Measurements from ENCODE around the gene CELF2. TPM values are rescaled to one million over a fixed set of nuclear protein-coding genes. Genes with fewer than 3 reads are reported as not detected.

Gene CELF2
- total RNA-seq, 4 donors from 2014 or later: 120 to 185 (median 154) TPM

DNA sequence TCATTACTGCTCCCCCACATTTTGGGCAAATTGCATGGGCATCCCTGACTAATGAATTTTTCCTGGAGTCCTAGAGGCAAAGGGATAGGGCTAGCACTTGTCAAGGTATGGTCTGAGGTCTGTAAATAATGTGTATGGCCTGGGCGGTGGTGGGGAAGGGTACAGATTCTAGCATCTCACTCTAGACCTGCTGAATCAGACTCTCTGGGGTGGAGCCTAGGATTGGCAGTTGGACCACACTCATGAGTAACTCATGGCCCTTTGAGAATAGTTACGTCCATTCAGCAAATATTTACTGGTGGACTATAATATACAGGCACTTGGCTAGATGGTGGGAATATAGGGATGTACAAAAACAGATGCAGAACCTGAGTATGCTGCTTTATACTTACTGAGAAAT is 118.0 kb downstream of the CELF2 start:
- no peak for TF ChIP-seq CTCF (IDR thresholded peaks at IDR 0.05; ENCODE audit: low read depth)

- TF ChIP-seq CTCF (IDR thresholded peaks at IDR 0.05; ENCODE audit: low read depth): no peak
Observed at GRCh38 chr10:11138314-11139033, 120.8 kb downstream of the CELF2 start.

GRCh38 chr10:11140963-11141362 is 123.3 kb downstream of the CELF2 start:
- TF ChIP-seq CTCF (IDR thresholded peaks at IDR 0.05; ENCODE audit: low read depth): no peak

DNA sequence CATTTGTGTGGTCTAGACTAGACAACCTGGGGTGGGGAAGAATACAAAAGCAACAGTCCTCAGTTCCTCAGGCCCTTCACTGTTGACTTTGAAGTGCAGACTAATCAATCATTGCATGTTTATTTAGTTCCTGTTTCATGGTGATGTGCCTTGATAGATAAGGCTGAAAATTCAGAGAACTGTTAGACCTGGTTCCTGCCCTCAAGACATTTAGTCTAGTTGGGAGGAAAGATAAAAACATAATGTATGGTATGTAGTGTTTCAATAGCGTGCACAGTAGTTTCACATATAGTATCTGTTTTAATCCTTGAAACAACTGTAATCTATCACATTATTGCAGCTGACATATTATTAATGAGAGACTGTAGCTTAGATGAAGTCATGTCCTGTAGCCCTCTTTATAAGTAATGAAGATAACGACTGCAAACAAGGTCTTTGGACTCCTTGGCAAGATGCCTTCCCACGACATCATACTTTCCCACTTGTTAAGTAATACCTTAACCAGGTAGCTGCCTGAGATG is 124.0 kb downstream of the CELF2 start:
- TF ChIP-seq CTCF (IDR thresholded peaks at IDR 0.05; ENCODE audit: low read depth): no peak

GRCh38 chr10:11142777-11143176 is 125.1 kb downstream of the CELF2 start:
- no peak for TF ChIP-seq CTCF (IDR thresholded peaks at IDR 0.05; ENCODE audit: low read depth)

- TF ChIP-seq CTCF (IDR thresholded peaks at IDR 0.05; ENCODE audit: low read depth): no peak
Observed at GRCh38 chr10:11143242-11143641, 125.6 kb downstream of the CELF2 start.

DNA sequence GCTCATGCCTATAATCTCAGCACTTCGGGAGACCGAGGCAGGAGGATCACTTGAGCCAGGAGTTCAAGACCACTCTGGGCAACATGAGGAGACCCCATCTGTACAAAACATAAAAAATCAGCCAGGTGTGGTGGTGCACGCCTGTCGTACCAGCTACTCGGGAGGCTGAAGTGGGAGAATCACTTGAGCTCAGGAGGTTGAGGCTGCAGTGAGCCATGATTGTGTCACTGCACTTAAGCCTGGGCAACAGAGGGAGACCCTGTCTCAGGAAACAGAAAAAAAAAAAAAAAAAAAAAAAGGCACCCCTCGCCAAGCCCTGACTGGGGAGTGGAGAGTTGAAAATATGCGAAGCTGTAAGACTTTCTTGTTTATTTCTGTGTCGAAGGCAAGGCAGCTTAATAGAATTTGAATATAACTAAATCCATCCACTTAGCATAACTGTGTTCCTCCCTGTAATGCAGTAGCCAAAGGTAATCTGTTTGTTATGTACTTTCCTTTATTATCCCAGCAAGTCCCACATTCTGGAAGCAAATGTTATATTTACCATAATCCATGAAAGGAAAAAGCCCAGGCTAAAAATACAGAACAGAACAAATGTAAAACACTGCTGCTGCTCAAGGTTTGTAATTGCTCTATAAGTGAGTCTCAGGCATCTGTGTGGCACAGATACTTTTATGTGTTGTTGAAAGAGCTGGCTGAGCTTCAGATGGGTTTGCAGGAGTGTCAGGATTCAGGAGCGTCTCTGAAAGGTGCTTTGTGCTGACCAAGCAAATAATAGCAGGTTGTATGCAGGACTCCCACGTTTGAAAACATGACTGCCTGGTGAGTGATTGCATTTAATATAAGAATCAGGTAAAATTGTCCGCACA is 127.2 kb downstream of the CELF2 start:
- TF ChIP-seq CTCF (IDR thresholded peaks at IDR 0.05; ENCODE audit: low read depth): no peak

Data from subcutaneous adipose tissue (tissue), 4 donors.